WTC11 (cell line): ENCODE data around the gene FLNA.

Experiments
- GRHL2 ChIP-seq: fragments of 250-450 bp; sonication (Bioruptor Pico); IDR thresholded peaks from 2 replicates; pipeline ENCODE4 v1.8.0; 2022; ENCODE audit warnings: mild to moderate bottlenecking, moderate library complexity; ENCODE audit not compliant: insufficient replicate concordance, severe bottlenecking
- IRF2 ChIP-seq: sonication (generic); formaldehyde crosslinking; IDR thresholded peaks from 2 replicates; pipeline ENCODE4 v1.8.0; 2022; ENCODE audit warnings: low read depth, missing genetic modification reagents, borderline replicate concordance
- SP1 ChIP-seq: sonication (generic); formaldehyde crosslinking; conservative IDR thresholded peaks from 2 replicates; pipeline ENCODE4 v1.8.1; 2022; ENCODE audit warnings: missing genetic modification reagents
- TF ChIP-seq, protein P1 (sequence below): sonication (generic); formaldehyde crosslinking; IDR thresholded peaks from 2 replicates; pipeline ENCODE4 v1.8.0; 2023; ENCODE audit warnings: missing genetic modification reagents
- TF ChIP-seq, protein P2 (sequence below): sonication (generic); formaldehyde crosslinking; IDR thresholded peaks from 2 replicates; pipeline ENCODE4 v1.8.1; 2023; ENCODE audit warnings: mild to moderate bottlenecking, missing genetic modification reagents, moderate library complexity
- TF ChIP-seq, protein P3 (sequence below): sonication (generic); formaldehyde crosslinking; IDR thresholded peaks from 2 replicates; pipeline ENCODE4 v1.8.1; 2022; ENCODE audit warnings: low read depth, missing genetic modification reagents, borderline replicate concordance
- TF ChIP-seq, protein P4 (sequence below): fragments of 200-600 bp; IDR thresholded peaks from 2 replicates; pipeline ENCODE4 v1.8.0; 2022; ENCODE audit warnings: antibody characterized with exemption
- TF ChIP-seq, protein P5 (sequence below): sonication (generic); formaldehyde crosslinking; IDR thresholded peaks from 2 replicates; pipeline ENCODE4 v1.8.1; 2022; ENCODE audit warnings: mild to moderate bottlenecking, moderate library complexity, missing genetic modification reagents
- TF ChIP-seq, protein P6 (sequence below): sonication (generic); formaldehyde crosslinking; IDR thresholded peaks from 2 replicates; pipeline ENCODE4 v1.8.0; 2022; ENCODE audit warnings: mild to moderate bottlenecking, missing genetic modification reagents

DNA sequence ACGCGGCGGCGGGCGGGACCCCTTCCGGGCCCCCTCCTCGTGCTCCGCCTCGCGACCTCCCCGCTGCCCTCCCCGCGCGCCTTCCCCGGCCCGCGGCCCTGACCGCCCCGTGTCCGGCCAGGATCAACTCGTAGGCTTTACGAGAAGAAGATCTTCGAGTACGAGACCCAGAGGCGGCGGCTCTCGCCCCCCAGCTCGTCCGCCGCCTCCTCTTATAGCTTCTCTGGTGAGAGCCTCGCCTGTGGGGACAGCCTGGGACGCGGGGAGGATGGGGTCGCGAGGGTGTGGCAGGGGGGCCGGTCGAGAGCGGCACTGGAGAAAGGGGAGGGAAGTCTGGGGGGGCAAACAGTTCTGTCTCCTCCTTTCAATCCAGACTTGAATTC is 5.1 kb upstream of the FLNA start:
- TF ChIP-seq, protein P1, sequence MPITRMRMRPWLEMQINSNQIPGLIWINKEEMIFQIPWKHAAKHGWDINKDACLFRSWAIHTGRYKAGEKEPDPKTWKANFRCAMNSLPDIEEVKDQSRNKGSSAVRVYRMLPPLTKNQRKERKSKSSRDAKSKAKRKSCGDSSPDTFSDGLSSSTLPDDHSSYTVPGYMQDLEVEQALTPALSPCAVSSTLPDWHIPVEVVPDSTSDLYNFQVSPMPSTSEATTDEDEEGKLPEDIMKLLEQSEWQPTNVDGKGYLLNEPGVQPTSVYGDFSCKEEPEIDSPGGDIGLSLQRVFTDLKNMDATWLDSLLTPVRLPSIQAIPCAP (CRISPR knock-in tag), result no peak
- TF ChIP-seq, protein P2, sequence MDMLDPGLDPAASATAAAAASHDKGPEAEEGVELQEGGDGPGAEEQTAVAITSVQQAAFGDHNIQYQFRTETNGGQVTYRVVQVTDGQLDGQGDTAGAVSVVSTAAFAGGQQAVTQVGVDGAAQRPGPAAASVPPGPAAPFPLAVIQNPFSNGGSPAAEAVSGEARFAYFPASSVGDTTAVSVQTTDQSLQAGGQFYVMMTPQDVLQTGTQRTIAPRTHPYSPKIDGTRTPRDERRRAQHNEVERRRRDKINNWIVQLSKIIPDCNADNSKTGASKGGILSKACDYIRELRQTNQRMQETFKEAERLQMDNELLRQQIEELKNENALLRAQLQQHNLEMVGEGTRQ, result no peak
- TF ChIP-seq, protein P3, sequence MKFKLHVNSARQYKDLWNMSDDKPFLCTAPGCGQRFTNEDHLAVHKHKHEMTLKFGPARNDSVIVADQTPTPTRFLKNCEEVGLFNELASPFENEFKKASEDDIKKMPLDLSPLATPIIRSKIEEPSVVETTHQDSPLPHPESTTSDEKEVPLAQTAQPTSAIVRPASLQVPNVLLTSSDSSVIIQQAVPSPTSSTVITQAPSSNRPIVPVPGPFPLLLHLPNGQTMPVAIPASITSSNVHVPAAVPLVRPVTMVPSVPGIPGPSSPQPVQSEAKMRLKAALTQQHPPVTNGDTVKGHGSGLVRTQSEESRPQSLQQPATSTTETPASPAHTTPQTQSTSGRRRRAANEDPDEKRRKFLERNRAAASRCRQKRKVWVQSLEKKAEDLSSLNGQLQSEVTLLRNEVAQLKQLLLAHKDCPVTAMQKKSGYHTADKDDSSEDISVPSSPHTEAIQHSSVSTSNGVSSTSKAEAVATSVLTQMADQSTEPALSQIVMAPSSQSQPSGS (CRISPR knock-in tag), result no peak
- TF ChIP-seq SP1 (CRISPR knock-in tag), result no peak
- TF ChIP-seq, protein P4, sequence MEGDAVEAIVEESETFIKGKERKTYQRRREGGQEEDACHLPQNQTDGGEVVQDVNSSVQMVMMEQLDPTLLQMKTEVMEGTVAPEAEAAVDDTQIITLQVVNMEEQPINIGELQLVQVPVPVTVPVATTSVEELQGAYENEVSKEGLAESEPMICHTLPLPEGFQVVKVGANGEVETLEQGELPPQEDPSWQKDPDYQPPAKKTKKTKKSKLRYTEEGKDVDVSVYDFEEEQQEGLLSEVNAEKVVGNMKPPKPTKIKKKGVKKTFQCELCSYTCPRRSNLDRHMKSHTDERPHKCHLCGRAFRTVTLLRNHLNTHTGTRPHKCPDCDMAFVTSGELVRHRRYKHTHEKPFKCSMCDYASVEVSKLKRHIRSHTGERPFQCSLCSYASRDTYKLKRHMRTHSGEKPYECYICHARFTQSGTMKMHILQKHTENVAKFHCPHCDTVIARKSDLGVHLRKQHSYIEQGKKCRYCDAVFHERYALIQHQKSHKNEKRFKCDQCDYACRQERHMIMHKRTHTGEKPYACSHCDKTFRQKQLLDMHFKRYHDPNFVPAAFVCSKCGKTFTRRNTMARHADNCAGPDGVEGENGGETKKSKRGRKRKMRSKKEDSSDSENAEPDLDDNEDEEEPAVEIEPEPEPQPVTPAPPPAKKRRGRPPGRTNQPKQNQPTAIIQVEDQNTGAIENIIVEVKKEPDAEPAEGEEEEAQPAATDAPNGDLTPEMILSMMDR, result no peak
- TF ChIP-seq, protein P5, sequence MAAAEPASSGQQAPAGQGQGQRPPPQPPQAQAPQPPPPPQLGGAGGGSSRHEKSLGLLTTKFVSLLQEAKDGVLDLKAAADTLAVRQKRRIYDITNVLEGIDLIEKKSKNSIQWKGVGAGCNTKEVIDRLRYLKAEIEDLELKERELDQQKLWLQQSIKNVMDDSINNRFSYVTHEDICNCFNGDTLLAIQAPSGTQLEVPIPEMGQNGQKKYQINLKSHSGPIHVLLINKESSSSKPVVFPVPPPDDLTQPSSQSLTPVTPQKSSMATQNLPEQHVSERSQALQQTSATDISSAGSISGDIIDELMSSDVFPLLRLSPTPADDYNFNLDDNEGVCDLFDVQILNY, result no peak
- TF ChIP-seq GRHL2, result no peak
- TF ChIP-seq IRF2, result no peak
- TF ChIP-seq, protein P6, sequence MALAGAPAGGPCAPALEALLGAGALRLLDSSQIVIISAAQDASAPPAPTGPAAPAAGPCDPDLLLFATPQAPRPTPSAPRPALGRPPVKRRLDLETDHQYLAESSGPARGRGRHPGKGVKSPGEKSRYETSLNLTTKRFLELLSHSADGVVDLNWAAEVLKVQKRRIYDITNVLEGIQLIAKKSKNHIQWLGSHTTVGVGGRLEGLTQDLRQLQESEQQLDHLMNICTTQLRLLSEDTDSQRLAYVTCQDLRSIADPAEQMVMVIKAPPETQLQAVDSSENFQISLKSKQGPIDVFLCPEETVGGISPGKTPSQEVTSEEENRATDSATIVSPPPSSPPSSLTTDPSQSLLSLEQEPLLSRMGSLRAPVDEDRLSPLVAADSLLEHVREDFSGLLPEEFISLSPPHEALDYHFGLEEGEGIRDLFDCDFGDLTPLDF (CRISPR knock-in tag), result no peak
